NCI-H69 (cell line): Measurements from ENCODE around the gene RBFOX1.

Experiments used
- DNase-seq: peaks from one replicate; lab custom pipeline; 2025; lab: John Stamatoyannopoulos, UW

The RBFOX1 gene

DNA sequence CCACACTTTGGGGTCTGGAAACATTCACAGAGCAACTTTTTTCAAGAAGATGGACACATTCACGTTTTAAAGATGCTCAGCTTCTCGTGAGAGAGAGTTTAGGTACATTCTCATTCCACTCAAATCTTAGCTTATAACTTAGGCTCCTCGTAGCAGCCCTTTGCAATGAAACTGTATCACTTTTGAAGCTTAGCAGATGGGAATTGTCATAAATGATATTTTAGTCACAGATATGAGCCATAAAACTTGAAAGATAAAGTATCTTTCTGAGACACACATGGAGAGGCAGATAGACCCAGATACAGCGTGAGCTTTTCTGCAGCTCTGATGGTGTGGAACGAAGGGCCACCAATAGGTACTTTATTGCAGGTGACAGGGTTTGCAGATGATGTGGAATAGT, 41.1 kb downstream of the RBFOX1 start:
- DNase-seq = no peak

GRCh38 chr16:7374614-7375174, 42.0 kb downstream of the RBFOX1 start:
- DNase-seq = no peak

- no peak for DNase-seq
Observed at GRCh38 chr16:7376227-7376626, 43.6 kb downstream of the RBFOX1 start.

- no peak for DNase-seq
Observed at GRCh38 chr16:7377231-7377630, 44.6 kb downstream of the RBFOX1 start.

DNA sequence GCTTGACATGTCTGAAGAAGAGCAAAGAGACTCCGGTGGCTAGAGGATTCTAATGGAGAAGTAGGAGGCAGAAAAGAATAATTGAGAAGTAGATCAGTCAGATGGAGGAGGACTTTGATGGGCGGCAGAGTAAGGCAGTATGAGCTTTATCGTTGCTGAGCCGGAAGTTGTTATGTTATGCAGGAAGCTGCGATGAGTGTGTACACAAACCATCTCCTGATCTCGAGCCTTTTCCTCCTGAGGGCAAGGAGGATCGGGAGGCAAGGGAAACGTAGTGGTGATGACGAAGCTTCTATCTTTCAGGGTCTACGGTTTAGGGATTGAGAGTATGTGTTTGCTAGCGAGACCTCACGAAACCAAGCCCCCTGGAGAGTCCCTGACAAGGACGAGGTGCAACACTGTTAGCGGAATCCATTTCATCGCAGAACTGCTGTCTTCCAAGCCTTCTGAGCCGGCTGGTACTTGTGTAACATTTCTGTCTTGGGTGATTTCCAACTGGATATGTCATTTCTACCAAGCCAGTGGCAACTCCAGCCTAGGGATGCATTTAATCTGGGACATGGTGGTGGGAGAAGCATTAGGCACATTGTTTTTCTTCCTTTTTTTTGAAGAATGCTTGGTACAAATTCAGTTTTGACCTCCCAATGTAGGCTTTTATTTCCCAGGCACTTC, 45.5 kb downstream of the RBFOX1 start:
- no peak for DNase-seq

GRCh38 chr16:7380441-7380840, 47.8 kb downstream of the RBFOX1 start:
- DNase-seq = no peak

- DNase-seq = no peak
Observed at GRCh38 chr16:7380911-7381310, 48.3 kb downstream of the RBFOX1 start.

GRCh38 chr16:7381671-7382070, 49.0 kb downstream of the RBFOX1 start:
- DNase-seq = no peak

DNA sequence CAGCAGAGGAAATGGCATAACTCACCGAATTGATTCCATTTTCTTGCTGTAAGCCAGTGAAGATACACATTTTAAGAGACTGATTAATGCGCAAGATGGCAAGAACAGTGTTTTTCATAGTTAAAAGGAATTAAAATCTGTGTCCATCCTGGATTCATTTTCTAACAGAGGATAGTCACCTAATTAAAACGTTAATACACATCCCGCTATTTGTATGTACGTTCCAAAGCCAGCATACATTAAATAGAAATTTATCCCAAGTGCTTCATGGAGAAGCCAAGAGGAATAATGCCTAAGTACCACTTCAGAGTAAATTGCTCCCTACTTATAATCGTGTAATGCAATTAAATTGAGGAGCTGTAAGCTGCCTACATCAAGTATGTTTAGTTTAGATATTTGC, 49.9 kb downstream of the RBFOX1 start:
- DNase-seq = peak; percentile 16

- DNase-seq = no peak
Observed at GRCh38 chr16:7390974-7391373, 58.3 kb downstream of the RBFOX1 start.

DNA sequence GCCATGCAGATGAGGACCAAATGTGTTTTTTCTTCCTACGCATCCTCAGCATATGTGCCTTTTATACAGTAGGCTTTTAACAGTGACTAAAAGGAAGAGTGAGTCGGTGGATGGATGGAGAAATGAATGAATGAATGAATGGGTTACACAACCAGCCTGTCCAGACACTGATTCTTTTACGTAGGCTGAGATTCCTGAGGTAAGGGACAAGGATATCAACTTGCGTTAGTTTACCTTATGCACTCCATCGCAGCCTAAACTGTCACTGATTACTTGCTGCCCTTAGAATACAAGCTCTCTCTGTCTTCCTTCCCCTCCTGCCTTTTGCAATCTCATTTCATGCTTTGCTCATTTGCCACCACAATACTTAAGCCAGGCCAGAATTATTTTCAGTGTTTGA, 59.0 kb downstream of the RBFOX1 start:
- no peak for DNase-seq

DNA sequence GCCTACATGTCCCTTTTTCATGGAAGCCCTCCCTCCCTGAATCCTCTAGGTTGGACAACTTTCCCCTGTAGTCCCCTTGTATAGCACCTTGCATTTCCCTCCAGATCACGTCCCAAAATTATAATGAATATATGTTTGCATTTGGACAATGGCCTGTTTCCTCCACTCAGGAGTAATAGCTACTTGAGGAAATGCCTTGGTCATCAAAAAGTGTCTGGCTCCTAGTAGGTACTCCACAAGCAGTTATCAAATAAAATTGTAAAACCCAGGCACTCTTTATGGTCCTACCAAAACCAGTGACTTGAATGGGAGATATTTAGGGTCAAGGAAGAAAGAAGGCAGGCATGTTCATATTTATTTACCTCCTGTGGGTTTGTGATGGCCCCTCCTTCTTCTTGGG, 59.6 kb downstream of the RBFOX1 start:
- DNase-seq = no peak

GRCh38 chr16:7393680-7394079, 61.0 kb downstream of the RBFOX1 start:
- DNase-seq = no peak

DNA sequence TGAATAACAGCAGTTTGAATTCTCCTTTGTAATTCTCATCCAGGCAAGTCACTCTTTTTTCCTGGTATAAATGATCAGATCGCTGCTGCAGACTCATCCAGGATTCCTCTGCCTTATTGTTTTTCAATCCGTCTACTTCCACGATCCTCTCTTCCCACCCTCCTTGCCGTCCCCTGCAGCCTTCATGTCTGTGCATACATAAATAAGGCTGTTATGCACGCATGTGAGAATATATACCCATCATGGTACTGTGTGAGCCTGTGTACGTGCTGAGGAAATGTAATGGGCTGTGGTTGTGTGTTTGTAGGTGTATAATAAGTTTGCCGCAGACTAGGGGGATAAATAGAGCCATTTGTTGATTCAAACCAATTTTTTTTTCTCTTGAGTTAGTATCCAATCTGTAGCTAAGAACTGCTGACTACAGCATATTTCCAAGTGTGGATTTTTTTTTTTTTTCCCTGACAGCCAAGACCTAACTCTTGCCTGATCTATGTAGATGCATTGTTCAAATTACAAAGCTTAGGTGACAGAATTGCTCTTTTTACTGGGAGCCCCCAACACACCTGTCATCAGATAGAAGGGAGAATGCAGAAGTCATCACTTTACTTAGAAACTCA, 62.2 kb downstream of the RBFOX1 start:
- no peak for DNase-seq

DNA sequence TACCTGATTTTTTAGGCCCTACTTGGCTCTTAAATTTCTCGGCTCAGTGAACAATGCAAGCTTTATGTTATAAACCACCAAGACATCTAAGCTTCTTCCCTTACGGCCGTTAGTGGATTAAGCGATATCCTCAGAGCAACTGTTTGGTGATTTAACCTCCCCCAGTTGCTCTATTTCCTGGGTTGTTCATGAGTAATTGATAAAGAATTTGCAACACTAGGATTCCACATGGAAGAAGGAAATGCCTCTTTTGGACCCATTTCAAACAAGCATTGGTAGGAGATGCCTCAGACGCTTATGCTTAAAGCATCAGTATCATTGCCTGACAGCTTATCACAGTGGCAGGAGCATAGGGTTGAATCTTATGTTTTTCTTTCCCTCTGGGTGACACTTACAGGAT, 65.3 kb downstream of the RBFOX1 start:
- DNase-seq = no peak

GRCh38 chr16:7398536-7398935, 65.9 kb downstream of the RBFOX1 start:
- no peak for DNase-seq

DNA sequence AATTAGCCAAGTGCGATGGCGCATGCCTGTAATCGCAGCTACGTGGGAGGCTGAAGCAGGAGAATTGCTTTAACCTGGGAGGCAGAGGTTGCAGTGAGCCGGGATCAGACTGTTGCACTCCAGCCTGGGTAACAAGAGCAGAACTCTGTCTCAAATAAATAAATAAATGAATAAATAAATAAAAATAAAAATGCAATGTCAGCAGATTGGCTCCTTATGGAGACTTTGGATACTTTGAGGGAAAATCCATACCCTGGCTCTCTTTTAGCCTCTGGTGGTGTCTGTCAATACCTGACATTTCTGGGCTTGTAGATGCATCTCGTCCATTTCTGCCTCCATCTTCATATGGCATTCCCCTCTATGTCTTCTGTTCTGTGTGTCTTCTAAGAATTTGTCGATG, 66.7 kb downstream of the RBFOX1 start:
- DNase-seq = no peak

DNA sequence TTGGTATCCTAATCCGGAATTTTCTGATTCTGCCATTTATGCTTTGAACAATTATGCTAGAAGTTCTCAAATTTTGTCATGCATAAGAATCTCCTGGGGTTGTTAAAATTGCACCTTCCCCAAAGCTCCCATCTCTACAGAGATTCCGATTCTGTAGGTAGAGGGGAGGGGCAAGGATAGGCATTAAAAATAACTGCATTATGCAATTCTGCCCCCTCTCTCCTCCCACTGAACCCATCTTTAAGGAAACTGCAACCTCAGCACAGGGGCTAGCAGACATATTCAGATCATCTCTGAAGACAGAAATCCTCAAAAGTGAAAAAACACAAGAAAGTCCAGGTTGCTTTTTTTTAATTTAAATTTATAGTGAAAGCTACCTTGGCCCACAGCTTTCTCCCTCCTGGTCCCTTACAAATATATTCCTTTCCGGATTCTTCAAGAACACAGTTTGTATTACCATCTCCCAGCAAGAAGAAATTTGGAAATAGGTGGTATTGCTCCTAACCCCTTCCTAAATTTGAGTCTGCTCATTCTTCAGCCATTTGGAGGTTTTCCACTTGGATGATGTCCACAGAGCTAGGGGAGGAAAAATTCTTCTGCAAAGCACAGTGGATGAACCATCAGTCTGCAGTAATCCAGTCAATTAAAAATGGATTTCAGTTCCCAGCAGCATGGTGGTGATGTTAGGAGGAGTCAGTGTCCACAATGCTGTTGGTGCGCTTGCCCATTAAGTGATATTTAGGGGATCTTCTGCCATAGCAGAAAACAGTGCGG, 67.7 kb downstream of the RBFOX1 start:
- no peak for DNase-seq

DNA sequence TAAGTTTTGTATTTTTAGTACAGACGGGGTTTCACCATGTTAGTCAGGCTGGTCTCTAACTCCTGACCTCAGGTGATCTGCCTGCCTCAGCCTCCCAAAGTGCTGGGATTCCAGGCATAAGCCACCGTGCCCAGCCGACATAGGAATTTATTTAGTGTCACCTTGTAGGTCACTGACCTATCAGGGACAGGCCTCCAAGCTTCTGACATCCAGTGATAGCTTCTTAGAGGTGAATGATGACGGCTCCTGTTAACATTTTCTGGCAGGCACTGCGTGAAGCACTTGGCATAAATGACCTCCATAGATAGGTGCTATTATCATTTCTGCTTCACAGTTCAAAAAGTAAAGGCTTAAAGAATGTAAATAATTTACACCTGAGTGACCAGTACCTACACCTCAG, 71.6 kb downstream of the RBFOX1 start:
- DNase-seq = no peak

DNA sequence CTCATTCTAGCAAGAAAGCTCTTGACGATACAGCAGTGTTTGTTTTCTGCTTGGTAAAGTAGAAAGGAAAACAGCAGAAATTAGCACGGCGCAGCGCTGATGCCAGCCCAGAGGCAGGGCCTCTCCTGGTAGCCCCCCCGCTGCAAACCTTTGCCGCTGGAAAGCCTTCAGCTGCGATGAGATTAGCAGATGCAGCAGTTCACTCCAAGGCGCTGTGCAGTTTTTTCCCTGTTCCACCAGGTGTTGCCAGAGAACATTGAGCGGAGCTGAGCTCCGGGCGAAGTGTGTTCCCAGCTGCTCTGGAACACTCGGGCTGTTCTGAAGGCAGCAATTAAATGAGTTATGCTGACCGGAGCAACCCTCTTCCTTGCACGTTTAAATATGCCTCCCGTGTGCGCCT, 72.5 kb downstream of the RBFOX1 start:
- DNase-seq = peak; percentile 89

DNA sequence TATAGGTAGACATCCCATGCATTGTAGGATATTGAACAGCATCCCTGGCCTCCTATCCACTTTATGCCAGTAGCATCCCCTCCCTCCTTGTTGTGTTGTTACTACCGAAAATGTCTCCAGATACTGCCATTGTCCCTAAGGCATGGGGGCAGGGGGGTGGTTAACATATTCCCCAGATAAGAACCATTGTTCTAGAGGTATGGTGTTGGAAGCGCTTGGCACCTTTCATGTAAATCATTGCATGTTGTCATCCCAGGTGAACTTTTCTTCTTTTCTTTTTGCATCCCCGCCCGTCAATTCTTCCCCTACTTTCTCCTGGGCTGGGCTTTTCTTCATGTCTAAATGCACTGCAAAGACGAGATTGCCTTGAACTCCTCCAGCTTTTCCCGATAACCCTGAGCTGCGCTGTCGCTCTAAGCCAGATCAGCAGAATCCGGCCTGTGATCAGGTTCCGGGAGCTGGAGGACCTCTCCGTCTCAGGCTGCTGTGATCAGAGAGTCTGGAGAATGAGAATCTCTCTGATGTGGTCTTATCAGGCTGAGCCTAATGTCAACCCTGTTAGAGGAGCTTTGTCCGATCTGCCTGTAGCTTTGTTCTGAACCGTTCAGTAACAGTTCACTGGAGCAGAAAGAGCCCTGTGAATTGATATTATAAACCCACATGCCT, 76.2 kb downstream of the RBFOX1 start:
- no peak for DNase-seq

- peak; percentile 19 for DNase-seq
Observed at GRCh38 chr16:7419441-7419840, 86.8 kb downstream of the RBFOX1 start.
